Nephron (organoid): ENCODE data around the gene ENPP7.

Source experiments
- H3K27ac Mint-ChIP-seq, 3 experiments: 2 replicates each; pipeline ENCODE4 v1.8.0; 2020; ENCODE audit warnings: mixed read lengths in 3 of 3, mild to moderate bottlenecking in 2 of 3, moderate library complexity in 1 of 3
- H3K27me3 Mint-ChIP-seq: 2 replicates; pipeline ENCODE4 v1.8.0; 2021; ENCODE audit warnings: low read depth, mild to moderate bottlenecking, moderate library complexity, mixed read lengths
- H3K36me3 Mint-ChIP-seq: 2 replicates; pipeline ENCODE4 v1.8.0; 2020; ENCODE audit warnings: low read depth, mixed read lengths
- H3K4me1 Mint-ChIP-seq: 2 replicates; pipeline ENCODE4 v1.8.0; 2020; ENCODE audit warnings: mixed read lengths
- H3K4me3 Mint-ChIP-seq, 3 experiments: 2 replicates each; pipeline ENCODE4 v1.8.0; 2020; ENCODE audit warnings: mild to moderate bottlenecking in 3 of 3, mixed read lengths in 3 of 3, moderate library complexity in 2 of 3
- H3K9me3 Mint-ChIP-seq: 2 replicates; pipeline ENCODE4 v1.8.0; 2020; ENCODE audit warnings: mixed read lengths
- CTCF ChIP-seq, 3 experiments: fragments of 200-600 bp; sonication (generic); IDR thresholded peaks; one replicate each; pipeline ENCODE4 v1.5.0; 2021; ENCODE audit warnings: antibody characterized with exemption in 3 of 3; ENCODE audit not compliant: unreplicated experiment in 3 of 3

The ENPP7 gene

GRCh38 chr17:79730769-79731483, at the start of gene ENPP7:
ENPP7 (plus strand) TSS chr17:79730943; CDS start chr17:79731140, 197 bp downstream.
- Mint-ChIP-seq H3K4me3 (no peak within 1 kb of the TSS), H3K4me1 (peaks cover 11% of the 10 kb centered on the region), H3K9me3 (no peaks in the 10 kb centered on the region), H3K27me3 (peaks cover 7% of the 10 kb centered on the region), H3K27ac (peak within 1 kb of the TSS in 1 of 3 experiments; percentile 8), H3K36me3 (no peaks in the 10 kb centered on the region)
- no peak for TF ChIP-seq CTCF (IDR thresholded peaks at IDR 0.05; ENCODE audit: unreplicated experiment in 3 of 3)

GRCh38 chr17:79681101-79681621, 49.6 kb upstream of the ENPP7 start:
- H3K4me3 Mint-ChIP-seq, result no peak overlapping the region
- no peak for TF ChIP-seq CTCF (IDR thresholded peaks at IDR 0.05; ENCODE audit: unreplicated experiment in 3 of 3)
- peaks cover 44% of the 10 kb centered on the region for H3K27me3 Mint-ChIP-seq
- peaks cover 6% of the 10 kb centered on the region for H3K4me1 Mint-ChIP-seq
- H3K36me3 Mint-ChIP-seq, result no peaks in the 10 kb centered on the region
- H3K9me3 Mint-ChIP-seq, result no peaks in the 10 kb centered on the region
- H3K27ac Mint-ChIP-seq, result no peak overlapping the region

GRCh38 chr17:79681628-79682261, 49.0 kb upstream of the ENPP7 start:
- H3K4me1 Mint-ChIP-seq, result peaks cover 6% of the 10 kb centered on the region
- TF ChIP-seq CTCF (IDR thresholded peaks at IDR 0.05; ENCODE audit: unreplicated experiment in 3 of 3), result no peak
- no peaks in the 10 kb centered on the region for H3K9me3 Mint-ChIP-seq
- no peaks in the 10 kb centered on the region for H3K36me3 Mint-ChIP-seq
- no peak overlapping the region for H3K27ac Mint-ChIP-seq
- H3K27me3 Mint-ChIP-seq, result peaks cover 46% of the 10 kb centered on the region
- H3K4me3 Mint-ChIP-seq, result no peak overlapping the region

- H3K27me3 Mint-ChIP-seq, result peaks cover 36% of the 10 kb centered on the region
- no peak overlapping the region for H3K4me3 Mint-ChIP-seq
- no peak for TF ChIP-seq CTCF (IDR thresholded peaks at IDR 0.05; ENCODE audit: unreplicated experiment in 3 of 3)
- no peaks in the 10 kb centered on the region for H3K36me3 Mint-ChIP-seq
- H3K4me1 Mint-ChIP-seq, result peaks cover 12% of the 10 kb centered on the region
- no peak overlapping the region for H3K27ac Mint-ChIP-seq
- no peaks in the 10 kb centered on the region for H3K9me3 Mint-ChIP-seq
Observed at GRCh38 chr17:79683365-79683764, 47.4 kb upstream of the ENPP7 start.

- peak overlapping the region in 2 of 3 experiments; percentile 59 to 70 for H3K27ac Mint-ChIP-seq
- TF ChIP-seq CTCF (IDR thresholded peaks at IDR 0.05; ENCODE audit: unreplicated experiment in 3 of 3), result no peak
- no peaks in the 10 kb centered on the region for H3K36me3 Mint-ChIP-seq
- H3K4me3 Mint-ChIP-seq, result no peak overlapping the region
- H3K27me3 Mint-ChIP-seq, result peaks cover 35% of the 10 kb centered on the region
- peaks cover 12% of the 10 kb centered on the region for H3K4me1 Mint-ChIP-seq
- no peaks in the 10 kb centered on the region for H3K9me3 Mint-ChIP-seq
Observed at GRCh38 chr17:79684132-79684985, 46.4 kb upstream of the ENPP7 start.
